Esophagus squamous epithelium (tissue), 5 donors: ENCODE results near the gene TREH. TPM values are rescaled to one million over a fixed set of nuclear protein-coding genes. Genes with fewer than 3 reads are reported as not detected.

ENCODE experiments used
- DNase-seq: peaks from one replicate; lab custom pipeline; 2025; lab: John Stamatoyannopoulos, UW
- H3K27ac ChIP-seq, 4 donors: fragments of 200-600 bp; sonication (generic); one replicate each; pipeline ENCODE4 v1.5.1; 2016 to 2019; ENCODE audit warnings: mild to moderate bottlenecking in 1 of 4
- H3K27me3 ChIP-seq, 4 donors: fragments of 200-600 bp; sonication (generic); 1 replicate in 3 of 4; 2 replicates in 1 of 4; pipeline versions ENCODE4 v1.5.1 to v1.6.0; 2017 to 2021; ENCODE audit warnings: antibody characterized with exemption in 1 of 4
- H3K36me3 ChIP-seq, 3 donors: fragments of 200-600 bp; sonication (generic); one replicate each; pipeline ENCODE4 v1.5.1; 2016 to 2019
- H3K4me1 ChIP-seq, 3 donors: fragments of 200-600 bp; sonication (generic); one replicate each; pipeline ENCODE4 v1.5.1; 2017 to 2019
- H3K4me3 ChIP-seq, 4 donors: fragments of 200-600 bp; sonication (generic); 1 replicate in 3 of 4; 2 replicates in 1 of 4; pipeline ENCODE4 v1.5.1; 2016 to 2019; ENCODE audit warnings: mild to moderate bottlenecking in 2 of 4, moderate library complexity in 1 of 4
- H3K9me3 ChIP-seq, 3 donors: fragments of 200-600 bp; sonication (generic); one replicate each; pipeline ENCODE4 v1.5.1; 2016 to 2019
- CTCF ChIP-seq, 6 experiments: fragments of 450-650 bp in 4 of 6; fragments of 200-600 bp in 2 of 6; sonication (generic) in 2 of 6; IDR thresholded peaks; one replicate each; pipeline ENCODE4 v1.5.1; 2016 to 2019; ENCODE audit warnings: antibody characterized with exemption in 6 of 6, mild to moderate bottlenecking in 4 of 6, moderate library complexity in 4 of 6
- POLR2A ChIP-seq, 4 donors: fragments of 450-650 bp; IDR thresholded peaks; one replicate each; pipeline ENCODE4 v1.6.1; 2017; ENCODE audit warnings: antibody characterized with exemption in 4 of 4, mild to moderate bottlenecking in 4 of 4, moderate library complexity in 3 of 4
- WGBS, 2 donors: methylation state at CpG; one replicate each; pipeline ENCODE4 v1.1.5; 2018; 5-methylcytosine and 5-hydroxymethylcytosine counted together
- intact Hi-C: fragments of 100-400 bp; cut with DNase I; formaldehyde crosslinking; loops from one replicate; pipeline ENCODE4 v1.15.0; 2022
- total RNA-seq, 4 donors: library from RNA; depleted of rRNA; stranded (reverse); fragments of >200 nt; gene quantifications; one replicate each; pipeline ENCODE4 v1.1.0, GENCODE V29; 2016
- donor health status: DM: yes; HTN: yes; CAD: no.

TREH gene
- total RNA-seq, 4 donors from 2014 or later: 0.09 to 0.57 TPM; not detected in 2

DNA sequence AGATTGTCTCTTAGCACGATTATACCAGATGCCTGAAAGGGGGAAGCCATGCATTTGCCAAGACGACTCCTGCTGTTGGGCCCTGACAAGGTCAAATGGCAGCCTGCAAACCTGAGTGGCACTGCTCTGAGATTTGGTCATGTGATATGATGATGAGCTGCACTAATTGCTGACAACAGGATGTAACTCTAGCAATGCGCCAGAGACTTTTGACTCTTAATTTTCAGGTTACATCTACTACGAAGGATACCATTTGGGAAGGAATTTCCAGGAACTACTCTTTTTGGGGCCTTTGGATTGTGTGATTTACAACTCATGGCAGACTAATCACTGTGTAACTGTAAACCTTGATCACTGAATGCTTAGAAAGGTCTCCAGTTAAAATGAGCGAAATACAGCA is 13.1 kb downstream of the TREH start:
- WGBS, 2 donors: 87 to 92% methylated on average over 5 of the region's 5 CpGs
- H3K27ac ChIP-seq: no peak overlapping the region
- H3K36me3 ChIP-seq: no peaks in the 10 kb centered on the region
- no peaks in the 10 kb centered on the region for H3K9me3 ChIP-seq
- peaks cover 4 to 38% (median 11%) of the 10 kb centered on the region in 3 donors for H3K4me1 ChIP-seq
- no peaks in the 10 kb centered on the region for H3K27me3 ChIP-seq
- DNase-seq: no peak
- no peak for TF ChIP-seq CTCF (IDR thresholded peaks at IDR 0.05)
- TF ChIP-seq POLR2A (IDR thresholded peaks at IDR 0.05): no peak
- no peak overlapping the region for H3K4me3 ChIP-seq
- intact Hi-C loops: no loop called here

- peaks cover 13 to 37% (median 13%) of the 10 kb centered on the region in 3 donors for H3K4me1 ChIP-seq
- DNase-seq: no peak
- 72 to 73% methylated on average over 3 of the region's 3 CpGs for WGBS, 2 donors
- no peak overlapping the region for H3K4me3 ChIP-seq
- no peaks in the 10 kb centered on the region for H3K36me3 ChIP-seq
- H3K27me3 ChIP-seq: no peaks in the 10 kb centered on the region
- H3K9me3 ChIP-seq: no peaks in the 10 kb centered on the region
- TF ChIP-seq CTCF (IDR thresholded peaks at IDR 0.05): no peak
- no peak for TF ChIP-seq POLR2A (IDR thresholded peaks at IDR 0.05)
- no peak overlapping the region for H3K27ac ChIP-seq
- intact Hi-C loops: no loop called here
These were observed 15.5 kb downstream of the TREH start for GRCh38 chr11:118663902-118664301.

DNA sequence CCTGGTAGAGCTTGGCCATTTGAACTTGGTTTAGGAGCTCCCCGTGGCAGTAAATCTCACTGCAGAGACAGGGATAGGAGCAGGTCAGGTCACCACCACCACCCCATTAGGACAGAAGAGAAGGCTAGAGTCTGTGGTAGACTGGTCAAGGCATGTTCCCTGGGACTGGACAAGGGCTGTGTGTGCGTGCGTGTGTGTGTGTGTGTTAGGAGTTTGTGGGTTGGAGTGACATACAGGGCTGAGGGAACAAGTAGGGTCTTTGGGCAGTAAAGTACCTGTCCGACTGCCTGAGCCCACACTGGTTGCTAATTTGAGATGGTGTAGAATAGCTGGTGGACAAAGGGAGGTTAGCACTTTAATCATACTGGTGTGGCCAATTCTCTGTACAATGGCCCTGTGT is 16.1 kb downstream of the TREH start:
- Histone ChIP-seq H3K4me3 (no peak overlapping the region), H3K36me3 (no peaks in the 10 kb centered on the region), H3K4me1 (peaks cover 13 to 41% (median 17%) of the 10 kb centered on the region in 3 donors), H3K27me3 (no peaks in the 10 kb centered on the region), H3K27ac (no peak overlapping the region), H3K9me3 (no peaks in the 10 kb centered on the region)
- intact Hi-C loops: no loop called here
- WGBS, 2 donors: 90 to 92% methylated on average over 2 of the region's 4 CpGs
- TF ChIP-seq CTCF (IDR thresholded peaks at IDR 0.05) (no peak), POLR2A (IDR thresholded peaks at IDR 0.05) (no peak)
- no peak for DNase-seq

GRCh38 chr11:118662401-118663271 is 16.8 kb downstream of the TREH start:
- Histone ChIP-seq H3K4me3 (no peak overlapping the region), H3K4me1 (peaks cover 13 to 43% (median 17%) of the 10 kb centered on the region in 3 donors), H3K9me3 (no peaks in the 10 kb centered on the region), H3K36me3 (peaks cover 0 to 4% (median 0%) of the 10 kb centered on the region in 3 donors), H3K27ac (no peak overlapping the region), H3K27me3 (no peaks in the 10 kb centered on the region)
- no peak for DNase-seq
- 44 to 67% methylated on average over 3 to 4 of the region's 8 CpGs for WGBS, 2 donors
- intact Hi-C loops: no loop called here
- no peak for TF ChIP-seq CTCF (IDR thresholded peaks at IDR 0.05)
- TF ChIP-seq POLR2A (IDR thresholded peaks at IDR 0.05): no peak
